GM19397 (cell line): Measurements from ENCODE around the gene MICU1.
"Not testable (repeated sequence)": the region's sequence is repeated elsewhere in the genome, so short reads cannot be mapped to it uniquely, and the experiment has no call there.

ENCODE experiments used
- ATAC-seq: cut with Tn5 transposase; IDR thresholded peaks from one replicate; pipeline ENCODE4 v1.9.1; 2021; ENCODE audit warnings: mild to moderate bottlenecking, moderate library complexity; ENCODE audit not compliant: unreplicated experiment

Gene MICU1

DNA sequence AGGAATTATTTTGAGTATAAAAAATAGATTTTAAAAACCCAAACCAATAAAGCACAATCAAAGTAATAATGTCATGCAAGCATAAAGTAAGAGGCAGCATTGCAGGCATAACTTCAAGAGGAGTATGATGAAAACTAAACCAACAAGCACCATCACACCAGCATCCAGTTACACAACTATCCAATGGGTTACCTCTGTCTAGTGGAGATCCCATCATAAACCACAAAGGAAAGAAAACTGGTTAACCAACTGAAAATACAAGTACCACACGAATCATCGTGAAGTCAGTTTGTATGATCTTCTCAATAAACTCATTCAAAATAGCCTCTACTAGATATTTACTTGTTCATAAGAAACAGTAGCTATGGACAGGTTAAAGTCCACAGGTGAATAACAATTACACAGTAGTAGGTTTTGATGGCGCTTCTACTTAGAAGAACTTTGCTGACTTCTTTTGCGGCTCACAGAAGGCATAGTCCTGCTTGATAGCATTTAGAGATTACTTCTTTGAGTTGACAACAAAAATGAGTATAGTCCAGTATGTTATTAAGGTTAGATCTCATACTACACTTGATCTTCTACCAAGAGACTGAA, 116.6 kb downstream of the MICU1 start:
- no peak for ATAC-seq

DNA sequence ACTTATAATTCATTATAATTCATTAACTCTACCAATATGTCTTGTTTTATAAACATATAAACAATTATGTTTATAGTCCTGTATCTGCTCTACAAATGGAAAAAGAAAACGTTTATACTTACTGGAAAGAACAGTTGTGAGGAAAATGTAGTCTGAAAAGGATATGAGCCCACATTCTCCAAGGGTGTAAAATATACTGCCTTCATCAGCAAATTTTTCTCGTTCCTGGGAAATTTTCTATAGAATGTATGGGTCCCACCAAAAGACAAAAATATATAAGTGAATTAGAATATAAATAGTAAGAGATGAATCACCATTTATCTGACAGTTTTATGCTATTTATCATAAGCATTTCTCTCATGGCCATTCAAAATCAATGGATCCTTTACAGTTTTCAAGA, 117.8 kb downstream of the MICU1 start:
- no peak for ATAC-seq

DNA sequence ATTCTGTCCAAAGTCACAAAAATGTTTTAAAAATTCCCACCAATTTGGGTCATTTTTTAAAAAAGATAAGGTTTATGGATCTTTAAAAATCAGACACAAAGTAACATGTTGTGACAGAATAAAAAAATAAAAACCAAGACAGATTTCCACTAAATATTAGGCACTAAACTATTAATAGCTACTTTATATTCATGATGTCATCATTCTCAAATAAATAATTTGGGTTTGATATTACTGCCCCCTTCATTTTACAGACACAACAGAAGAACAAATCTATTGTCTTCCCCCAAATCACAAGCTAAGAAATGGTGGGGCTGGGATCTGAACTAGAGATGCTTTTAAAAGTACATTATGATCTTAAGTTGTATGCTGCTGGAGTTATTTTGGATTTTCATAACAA, 119.4 kb downstream of the MICU1 start:
- no peak for ATAC-seq

DNA sequence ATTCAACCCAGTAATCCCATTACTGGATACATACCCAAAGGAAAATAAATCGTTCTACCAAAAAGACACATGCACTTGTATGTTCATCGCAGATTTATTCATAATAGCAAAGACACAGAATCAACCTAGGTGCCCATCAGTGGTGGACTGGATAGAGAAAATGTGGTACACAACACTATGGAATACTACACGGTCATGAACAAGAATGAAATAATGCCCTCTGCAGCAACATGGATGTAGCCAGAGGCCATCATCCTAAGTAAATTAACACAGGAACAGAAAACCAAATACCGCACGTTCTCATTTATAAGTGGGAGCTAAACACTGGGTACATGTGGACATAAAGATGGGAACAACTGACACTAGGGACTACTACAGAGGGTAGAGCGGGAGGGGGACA, 120.4 kb downstream of the MICU1 start:
- ATAC-seq = no peak

DNA sequence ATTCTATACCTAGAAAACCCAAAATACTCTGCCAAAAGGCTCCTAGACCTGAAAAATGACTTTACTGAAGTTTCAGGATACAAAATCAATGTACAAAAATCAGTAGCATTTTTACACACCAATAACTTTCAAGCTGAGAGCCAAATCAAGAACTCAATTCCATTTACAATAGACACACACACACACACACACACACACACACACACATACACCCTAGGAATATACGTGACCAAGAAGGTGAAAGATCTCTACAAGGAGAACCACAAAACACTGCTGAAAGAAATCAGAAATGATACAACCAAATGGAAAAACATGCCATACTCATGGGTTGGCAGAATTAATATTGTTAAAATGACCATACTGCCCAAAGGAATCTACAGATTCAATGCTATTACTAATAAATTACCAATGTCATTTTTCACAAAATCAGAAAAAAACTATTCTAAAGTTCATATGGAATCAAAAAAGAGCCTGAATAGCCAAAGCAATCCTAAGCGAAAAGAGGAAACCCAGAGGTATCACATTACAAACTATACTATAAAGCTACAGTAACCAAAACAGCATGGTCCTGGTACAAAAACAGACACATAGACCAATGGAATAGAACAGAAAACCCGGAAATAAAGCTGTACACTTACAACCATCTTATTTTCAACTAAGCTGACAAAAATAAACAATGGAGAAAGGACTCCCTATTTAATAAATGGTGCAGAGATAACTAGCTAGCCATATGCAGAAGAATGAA, 122.0 kb downstream of the MICU1 start:
- no peak for ATAC-seq

DNA sequence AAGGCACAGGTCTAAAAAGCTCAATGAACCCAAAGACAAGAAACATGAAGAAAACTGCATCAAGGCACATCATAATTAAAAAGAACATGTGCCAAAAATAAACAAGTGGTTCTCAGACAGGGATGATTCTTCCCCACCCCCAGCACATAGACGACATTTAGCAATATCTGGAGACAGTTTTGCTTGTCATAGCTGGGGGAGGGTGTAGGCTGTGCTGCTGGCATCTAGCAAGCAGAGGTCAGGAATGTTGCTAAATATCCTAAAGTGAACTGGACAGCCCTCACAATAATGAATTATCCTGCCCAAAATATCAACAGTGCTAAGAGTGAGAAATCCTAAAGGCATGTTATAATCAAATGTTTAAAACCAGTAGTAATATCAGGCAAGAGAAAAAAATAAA, 122.6 kb downstream of the MICU1 start:
- no peak for ATAC-seq

DNA sequence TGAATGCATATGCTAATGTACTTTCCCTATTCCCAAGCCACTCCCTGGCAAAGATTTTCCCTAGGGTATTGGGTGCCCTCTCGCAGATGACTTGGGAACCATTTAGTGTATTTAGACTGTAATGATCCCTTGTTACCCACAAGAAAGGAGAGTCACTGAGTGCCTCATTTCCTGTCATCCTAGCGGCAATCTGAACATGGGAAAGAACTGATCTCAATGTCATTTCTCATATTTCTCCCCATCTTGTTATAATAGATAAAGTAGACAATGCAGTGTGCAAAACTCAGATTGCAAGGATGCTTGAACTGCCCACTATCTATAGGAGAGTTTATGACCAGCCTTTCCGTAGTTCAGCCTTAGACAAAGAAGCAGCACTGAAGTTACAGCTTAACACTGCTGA, 123.3 kb downstream of the MICU1 start:
- no peak for ATAC-seq

DNA sequence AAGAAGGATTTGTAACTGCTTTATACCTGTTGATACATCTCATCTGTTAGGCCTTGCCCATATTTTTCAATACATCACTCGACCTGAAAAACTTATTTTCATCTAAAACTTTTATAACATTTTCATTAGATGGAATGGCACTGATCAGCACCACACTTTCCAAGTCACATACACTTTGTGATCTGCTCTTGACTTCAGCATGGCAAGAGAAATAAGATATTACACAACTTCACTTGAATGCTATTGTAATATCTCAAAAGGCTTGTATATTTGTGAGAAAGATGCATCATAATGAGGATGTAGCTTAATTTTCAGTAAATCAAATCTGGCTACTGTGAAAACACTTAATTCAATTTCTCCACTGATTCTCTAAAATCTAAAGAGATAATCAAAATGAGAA, 126.2 kb downstream of the MICU1 start:
- no peak for ATAC-seq

DNA sequence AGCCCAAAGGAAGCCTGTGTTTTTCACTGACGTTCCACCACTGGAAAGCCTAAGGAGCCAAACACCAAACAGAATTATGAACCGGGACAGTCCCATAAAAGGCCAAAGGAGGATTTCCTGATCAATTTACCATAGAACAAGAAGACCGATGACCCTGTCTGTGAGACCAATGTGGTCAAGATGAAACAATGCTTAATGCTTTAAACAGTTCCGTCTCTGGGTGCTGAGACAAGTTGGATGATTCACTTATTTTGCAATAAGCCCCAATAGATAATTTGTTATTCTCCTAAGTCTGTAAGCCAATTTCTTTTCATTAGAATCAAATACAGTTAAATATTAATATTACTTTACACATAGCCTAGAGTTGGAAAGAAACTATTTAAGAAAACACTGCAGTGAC, 134.9 kb downstream of the MICU1 start:
- no peak for ATAC-seq

DNA sequence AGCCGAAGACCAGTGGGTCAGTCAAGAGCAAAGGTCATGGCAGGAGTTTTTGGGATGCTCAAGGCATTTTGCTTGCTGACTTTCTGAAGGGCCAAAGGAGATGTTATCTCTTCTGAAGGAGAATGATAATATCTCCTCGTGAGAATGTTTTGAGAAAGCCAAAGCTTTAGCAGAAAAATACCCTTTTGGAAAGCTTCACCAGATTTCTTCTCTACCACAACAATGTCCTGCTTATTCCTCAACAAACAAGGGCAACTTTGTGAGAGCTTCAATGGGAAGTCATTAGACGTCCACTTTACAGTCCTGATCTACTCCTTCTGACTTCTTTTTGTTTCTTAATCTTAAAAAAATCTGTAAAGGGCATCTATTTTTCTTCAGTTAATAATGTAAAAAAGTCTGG, 138.4 kb downstream of the MICU1 start:
- ATAC-seq = no peak

DNA sequence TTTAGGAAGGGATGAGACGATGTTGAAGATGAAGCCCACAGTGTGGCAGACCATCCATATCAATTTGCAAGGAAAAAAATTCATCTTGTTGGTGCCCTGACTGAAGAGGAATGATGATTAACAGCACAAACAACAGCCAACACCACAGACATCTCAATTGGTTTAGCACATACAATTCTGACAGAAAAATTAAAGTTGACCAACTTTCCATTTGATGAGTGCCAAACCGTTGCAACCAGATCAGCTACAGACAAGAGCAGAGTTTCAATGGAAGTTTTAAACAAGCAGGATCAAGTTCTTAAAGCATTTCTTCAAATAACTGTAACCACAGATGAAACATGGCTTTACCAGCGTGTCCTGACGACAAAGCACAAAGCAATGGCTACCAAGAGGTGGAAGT, 138.8 kb downstream of the MICU1 start:
- no peak for ATAC-seq

DNA sequence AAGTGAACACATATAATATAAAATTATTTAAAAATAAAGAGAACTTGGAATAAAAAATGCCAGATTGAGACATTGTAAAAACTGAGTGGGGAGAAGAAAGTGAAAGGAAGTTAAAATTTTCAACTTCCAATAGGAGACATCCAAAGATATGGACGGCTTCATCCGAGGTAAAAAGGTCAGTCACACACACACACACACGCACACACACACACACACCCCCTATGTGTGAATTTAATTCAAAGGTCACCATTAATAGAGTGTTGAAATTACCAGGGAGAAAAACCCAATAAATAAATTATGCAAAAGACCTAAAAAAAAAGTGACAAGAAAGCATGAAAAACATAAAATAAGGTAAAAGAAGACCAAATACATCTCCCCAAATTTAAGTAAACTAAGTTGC, 140.2 kb downstream of the MICU1 start:
- ATAC-seq = no peak

DNA sequence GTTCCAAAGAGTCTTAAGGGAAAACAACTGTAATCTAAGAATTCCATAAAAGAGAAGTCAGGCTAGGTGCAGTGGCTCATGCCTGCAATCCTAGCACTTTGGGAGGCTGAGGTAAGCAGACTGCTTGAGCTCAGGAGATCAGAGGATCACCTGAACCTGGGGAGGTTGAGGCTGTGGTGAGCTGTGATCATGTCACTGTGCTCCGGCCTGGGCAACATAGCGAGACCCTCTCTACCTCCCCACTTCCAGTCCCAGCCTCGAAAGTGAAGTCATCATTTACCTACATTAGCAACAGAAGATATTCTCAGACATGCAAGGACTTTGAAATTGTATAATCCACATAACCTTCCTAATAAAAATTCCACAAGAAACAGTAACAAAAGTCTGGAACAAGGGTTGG, 141.4 kb downstream of the MICU1 start:
- ATAC-seq = no peak

DNA sequence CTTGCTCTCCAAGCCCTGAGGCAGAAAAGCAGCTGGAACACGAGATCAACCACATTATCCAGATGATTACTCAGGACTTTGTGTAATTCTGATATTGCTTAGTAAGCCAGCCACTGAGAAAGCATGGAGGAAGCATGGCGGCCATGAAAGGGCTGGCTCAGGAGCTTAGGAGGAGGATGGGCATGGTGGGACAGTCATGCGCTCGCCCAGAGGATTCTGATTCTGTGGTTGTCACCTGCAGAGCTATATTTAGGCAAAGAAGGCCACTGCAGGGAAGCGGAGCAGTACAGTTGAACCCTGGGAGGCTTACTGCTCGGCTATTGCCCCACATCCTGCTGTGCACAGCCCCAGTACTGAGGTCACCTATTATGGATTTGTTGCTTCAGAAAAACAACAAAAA, 142.4 kb downstream of the MICU1 start:
- no peak for ATAC-seq

DNA sequence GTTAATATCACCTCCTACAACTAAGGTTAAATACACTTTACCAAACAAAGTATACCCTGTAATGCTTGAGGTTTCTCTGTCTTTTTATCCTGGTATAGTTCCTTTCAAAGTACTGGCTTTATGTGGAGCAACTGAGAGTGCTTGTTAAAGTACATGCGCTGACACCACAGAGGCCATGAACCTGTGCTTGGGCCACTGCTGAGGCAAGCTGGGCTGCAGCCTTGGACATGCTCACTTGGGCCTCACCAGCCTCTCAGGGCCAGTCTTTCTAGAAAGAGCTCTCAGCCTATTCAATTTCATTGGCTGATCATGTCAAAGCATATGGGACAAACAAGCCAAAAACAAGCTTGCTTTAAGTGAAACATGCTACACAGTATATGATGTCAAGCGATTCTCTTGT, 145.0 kb downstream of the MICU1 start:
- no peak for ATAC-seq

DNA sequence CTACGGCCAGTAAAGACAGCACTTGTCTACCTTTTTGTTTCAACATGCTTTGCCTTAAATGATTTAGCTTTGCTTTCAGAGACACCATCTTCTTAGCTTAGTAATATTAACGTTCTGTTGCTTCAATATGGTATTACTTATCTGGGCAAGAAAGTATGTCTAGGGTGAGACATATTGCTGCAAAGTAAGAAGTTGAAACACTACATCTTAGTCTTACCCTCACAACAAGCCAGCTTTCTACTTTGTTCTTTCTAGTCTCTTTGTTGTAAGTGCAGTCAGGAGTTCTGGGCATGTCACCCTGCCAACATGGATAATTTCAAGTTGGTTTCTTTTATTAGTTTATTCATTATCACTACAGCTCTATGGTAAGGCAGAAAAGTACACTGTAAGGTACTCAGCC, 148.4 kb downstream of the MICU1 start:
- no peak for ATAC-seq

DNA sequence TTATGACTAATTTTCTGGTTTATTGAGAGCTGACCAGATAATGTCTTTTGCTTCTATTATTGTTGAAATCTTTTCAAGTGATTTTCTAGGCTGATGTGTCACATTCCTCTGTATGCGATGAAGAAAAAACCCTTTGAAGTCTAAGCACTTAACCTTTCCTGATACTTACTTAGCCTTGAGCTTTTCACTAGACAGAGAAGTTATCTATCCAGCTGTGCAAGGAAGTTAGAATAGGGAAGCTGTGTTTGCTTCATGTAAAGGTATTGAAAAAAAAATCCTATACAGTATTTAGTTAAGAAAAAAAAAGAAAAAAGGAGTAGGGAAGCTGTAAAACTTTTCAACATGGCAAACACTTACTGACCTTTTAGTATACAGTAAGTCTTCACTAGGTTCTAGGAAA, 153.6 kb downstream of the MICU1 start:
- no peak for ATAC-seq

DNA sequence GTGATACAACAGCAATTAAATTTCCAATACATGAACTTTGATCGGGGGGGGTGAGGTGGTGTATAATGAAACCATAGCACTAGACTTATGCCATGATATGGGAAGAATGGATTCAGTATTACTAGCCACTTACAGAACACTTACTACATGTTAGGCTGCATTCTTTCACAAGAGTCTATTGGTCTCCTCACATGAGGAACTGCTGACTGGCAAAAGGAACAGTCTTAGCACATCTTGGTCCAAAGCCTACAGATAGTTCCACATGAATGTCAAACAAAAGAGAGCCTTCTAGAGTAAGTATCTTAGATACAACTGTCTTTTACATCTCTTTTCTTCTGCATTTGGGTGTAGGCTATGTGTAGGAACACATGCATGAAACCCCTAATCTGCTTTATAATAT, 155.2 kb downstream of the MICU1 start:
- ATAC-seq = no peak

DNA sequence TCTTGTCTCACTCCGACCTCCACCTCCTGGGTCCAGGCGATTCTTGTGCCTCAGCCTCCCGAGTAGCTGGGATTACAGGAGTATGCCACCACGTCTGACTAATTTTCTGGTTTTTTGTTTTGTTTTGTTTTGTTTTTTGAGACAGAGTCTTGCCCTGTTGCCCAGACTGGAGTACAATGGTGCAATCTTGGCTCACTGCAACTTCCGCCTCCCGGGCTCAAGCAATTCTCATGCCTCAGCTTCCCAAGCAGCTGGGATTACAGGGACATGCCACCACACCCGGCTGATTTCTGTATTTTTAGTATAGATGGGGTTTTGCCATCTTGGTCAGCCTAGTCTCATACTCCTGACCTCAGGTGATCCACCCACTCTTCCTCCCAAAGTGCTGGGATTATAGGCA, 158.8 kb downstream of the MICU1 start:
- ATAC-seq = not testable (repeated sequence)

DNA sequence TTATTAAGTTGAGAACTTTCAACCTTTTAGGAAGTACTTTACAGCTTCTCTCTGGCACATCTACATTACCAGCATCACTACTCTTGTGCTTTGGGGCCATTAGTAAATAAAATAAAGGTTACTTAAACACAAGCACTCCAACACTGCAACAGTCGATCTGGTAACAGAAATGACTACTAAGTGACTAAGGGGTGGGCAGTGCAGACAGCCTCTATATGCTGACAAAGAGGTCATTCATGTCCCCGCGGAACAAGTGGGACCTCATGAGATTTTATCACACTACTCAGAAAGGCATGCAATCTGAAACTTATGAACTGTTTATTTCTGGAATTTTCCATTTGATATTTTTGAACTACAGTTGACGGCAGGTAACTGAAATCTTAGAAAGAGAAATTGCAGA, 159.9 kb downstream of the MICU1 start:
- ATAC-seq = no peak

DNA sequence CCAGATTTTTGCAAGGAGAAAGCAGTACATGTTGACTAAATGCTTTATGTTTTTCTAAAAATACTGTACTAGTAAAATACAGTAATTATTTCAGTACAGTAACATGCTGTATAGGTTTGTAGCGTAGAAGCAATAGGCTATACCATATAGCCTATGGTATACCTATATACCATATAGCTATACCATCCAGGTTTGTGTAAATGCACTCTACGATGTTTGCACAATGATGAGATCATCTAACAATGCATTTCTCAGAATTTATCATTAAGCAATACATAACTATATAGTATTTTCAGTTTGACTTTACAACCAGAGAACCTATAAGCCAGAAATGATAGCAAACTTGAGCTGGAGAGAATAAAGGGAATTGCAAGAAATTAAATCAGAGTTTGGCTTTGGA, 161.4 kb downstream of the MICU1 start:
- ATAC-seq = no peak

DNA sequence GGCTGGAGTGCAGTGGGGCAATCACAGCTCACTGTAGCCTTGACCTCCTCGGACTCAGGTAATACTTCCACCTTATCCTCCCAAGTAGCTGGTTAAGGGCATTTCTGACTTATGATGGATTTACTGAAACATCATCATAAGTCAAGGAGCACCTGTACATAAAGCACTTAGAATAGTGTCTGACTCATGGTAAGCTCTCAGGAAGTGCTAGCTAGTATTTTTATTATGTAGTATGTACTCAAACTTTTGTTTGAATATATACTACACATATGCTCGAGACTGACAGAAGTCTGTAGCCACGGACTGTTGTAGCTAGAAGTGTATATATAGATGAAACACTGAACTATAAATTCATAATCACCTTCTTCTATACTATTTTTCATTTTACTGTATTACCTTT, 163.6 kb downstream of the MICU1 start:
- ATAC-seq = no peak

DNA sequence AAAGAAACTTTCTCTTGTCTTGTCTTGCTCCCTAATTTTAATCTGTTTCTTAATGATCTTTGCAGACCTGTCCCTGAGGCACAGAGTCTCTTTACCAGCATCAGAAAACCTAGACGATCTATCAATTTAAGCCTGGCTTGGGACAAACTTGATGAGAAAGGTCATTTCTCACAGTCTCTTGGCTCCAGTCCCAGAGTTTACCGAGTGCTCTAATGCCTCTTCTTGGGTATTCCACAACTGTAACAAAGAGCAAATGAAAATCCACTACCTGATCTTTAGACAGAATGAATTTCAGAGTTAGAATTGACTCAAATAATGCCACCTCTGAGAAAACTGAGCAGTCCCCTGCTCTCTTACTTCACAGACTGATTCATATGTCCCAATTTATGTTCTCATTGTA, 164.8 kb downstream of the MICU1 start:
- ATAC-seq = no peak
